SK-N-SH treated with all-trans-retinoic acid at 6 μM for 48 hours (cell line): ENCODE results near the gene RASL12.

Source experiments
- ARNTL ChIP-seq: fragments of 450-650 bp; formaldehyde crosslinking; IDR thresholded peaks from 2 replicates; pipeline ENCODE4 v1.5.0; 2020; ENCODE audit warnings: low read depth, mild to moderate bottlenecking, moderate library complexity, borderline replicate concordance
- CREB5 ChIP-seq: fragments of 250-450 bp; sonication (Bioruptor Pico); IDR thresholded peaks from 2 replicates; pipeline ENCODE4 v1.5.1; 2020; ENCODE audit warnings: low read depth, mild to moderate bottlenecking, moderate library complexity
- CSDC2 ChIP-seq: fragments of 250-450 bp; sonication (Bioruptor Pico); IDR thresholded peaks from 2 replicates; pipeline ENCODE4 v1.5.0; 2020; ENCODE audit warnings: mild to moderate bottlenecking, moderate library complexity
- ESRRG ChIP-seq: fragments of 250-450 bp; sonication (Bioruptor Pico); IDR thresholded peaks from 2 replicates; pipeline ENCODE4 v1.6.1; 2021; ENCODE audit warnings: mild to moderate bottlenecking
- OSR1 ChIP-seq: fragments of 250-450 bp; sonication (Bioruptor Pico); IDR thresholded peaks from 2 replicates; pipeline ENCODE4 v1.8.0; 2022; ENCODE audit warnings: moderate library complexity, mild to moderate bottlenecking, inconsistent platforms
- PATZ1 ChIP-seq: fragments of 250-450 bp; sonication (Bioruptor Pico); IDR thresholded peaks from 2 replicates; pipeline ENCODE4 v1.8.0; 2020; ENCODE audit warnings: mild to moderate bottlenecking, moderate library complexity, borderline replicate concordance
- RARB ChIP-seq: fragments of 250-450 bp; sonication (Bioruptor Pico); IDR thresholded peaks from 2 replicates; pipeline ENCODE4 v1.8.0; 2021; ENCODE audit warnings: mild to moderate bottlenecking, moderate library complexity
- SNAI2 ChIP-seq: fragments of 250-450 bp; sonication (Bioruptor Pico); IDR thresholded peaks from 2 replicates; pipeline ENCODE4 v1.5.0; 2020; ENCODE audit warnings: mild to moderate bottlenecking, moderate library complexity
- TSHZ2 ChIP-seq: fragments of 250-450 bp; sonication (Bioruptor Pico); IDR thresholded peaks from 2 replicates; pipeline ENCODE4 v1.5.0; 2020; ENCODE audit warnings: mild to moderate bottlenecking, moderate library complexity
- ZC3H10 ChIP-seq: fragments of 250-450 bp; sonication (Bioruptor Pico); IDR thresholded peaks from 2 replicates; pipeline ENCODE4 v1.5.1; 2021; ENCODE audit warnings: mild to moderate bottlenecking, moderate library complexity
- ZFP3 ChIP-seq: fragments of 250-450 bp; sonication (Bioruptor Pico); IDR thresholded peaks from 2 replicates; pipeline ENCODE4 v1.5.0; 2020; ENCODE audit warnings: mild to moderate bottlenecking, moderate library complexity
- ZNF565 ChIP-seq: fragments of 450-650 bp; formaldehyde crosslinking; conservative IDR thresholded peaks from 2 replicates; pipeline ENCODE4 v1.5.0; 2020; ENCODE audit warnings: low read depth, mild to moderate bottlenecking, moderate library complexity
- ZNF8 ChIP-seq: fragments of 450-650 bp; formaldehyde crosslinking; IDR thresholded peaks from 2 replicates; pipeline ENCODE4 v1.5.0; 2020; ENCODE audit warnings: mild to moderate bottlenecking, moderate library complexity

DNA sequence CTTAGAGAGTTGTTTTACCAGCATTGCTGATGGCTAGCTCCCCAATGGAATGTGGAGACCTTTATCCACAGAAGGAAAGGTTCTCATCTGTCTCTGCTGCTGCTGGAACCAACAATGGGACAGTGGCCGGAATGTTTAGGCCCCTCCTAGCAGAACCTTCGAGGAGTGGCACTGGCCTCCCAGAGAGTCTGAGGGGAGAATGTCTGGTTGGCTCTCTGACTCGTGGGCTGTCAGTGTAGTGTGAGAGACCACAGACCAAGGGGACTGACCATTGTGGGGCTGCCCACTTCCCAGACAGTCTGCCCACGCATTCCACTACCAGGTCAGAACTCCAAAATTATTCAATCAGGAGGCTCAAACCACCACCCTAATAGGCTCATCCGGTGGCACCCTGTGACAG is 5.1 kb downstream of the RASL12 start:
- TF ChIP-seq CREB5 (CRISPR knock-in tag) (no peak), ZFP3 (CRISPR knock-in tag) (no peak), ARNTL (CRISPR knock-in tag) (no peak), ESRRG (CRISPR knock-in tag) (no peak), CSDC2 (CRISPR knock-in tag) (no peak), TSHZ2 (no peak), ZNF8 (CRISPR knock-in tag) (no peak), OSR1 (CRISPR knock-in tag) (no peak), RARB (CRISPR knock-in tag) (no peak), PATZ1 (CRISPR knock-in tag) (no peak), ZC3H10 (CRISPR knock-in tag) (no peak), SNAI2 (CRISPR knock-in tag) (no peak), ZNF565 (CRISPR knock-in tag) (no peak)
